GM19023 (cell line): ENCODE results near the gene DENND1A.
"Not testable (repeated sequence)": the region's sequence is repeated elsewhere in the genome, so short reads cannot be mapped to it uniquely, and the experiment has no call there.

Experiments used
- ATAC-seq: cut with Tn5 transposase; IDR thresholded peaks from one replicate; pipeline ENCODE4 v1.9.1; 2021; ENCODE audit warnings: mild to moderate bottlenecking, moderate library complexity; ENCODE audit not compliant: unreplicated experiment

The DENND1A gene

GRCh38 chr9:123637945-123638634 lies 291.8 kb downstream of the DENND1A start:
- no peak for ATAC-seq

- no peak for ATAC-seq
Measured at GRCh38 chr9:123637606-123637944, 292.4 kb downstream of the DENND1A start.

DNA sequence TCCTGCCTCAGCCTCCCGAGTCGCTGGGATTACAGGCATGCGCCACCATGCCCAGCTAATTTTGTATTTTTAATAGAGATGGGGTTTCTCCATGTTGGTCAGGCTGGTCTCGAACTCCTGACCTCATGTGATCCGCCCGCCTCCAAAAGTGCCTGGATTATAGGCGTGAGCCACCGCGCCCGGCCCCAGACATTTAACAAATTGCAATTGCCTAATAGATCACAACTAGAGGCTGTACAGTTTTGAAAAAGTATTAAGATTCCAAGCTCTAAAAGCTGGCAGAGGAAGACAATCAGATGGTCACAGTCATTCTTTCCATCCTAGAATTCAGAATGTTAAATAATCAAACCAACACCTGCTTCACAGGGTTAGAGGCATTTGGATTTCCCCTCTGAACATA lies 293.1 kb downstream of the DENND1A start:
- ATAC-seq = not testable (repeated sequence)

DNA sequence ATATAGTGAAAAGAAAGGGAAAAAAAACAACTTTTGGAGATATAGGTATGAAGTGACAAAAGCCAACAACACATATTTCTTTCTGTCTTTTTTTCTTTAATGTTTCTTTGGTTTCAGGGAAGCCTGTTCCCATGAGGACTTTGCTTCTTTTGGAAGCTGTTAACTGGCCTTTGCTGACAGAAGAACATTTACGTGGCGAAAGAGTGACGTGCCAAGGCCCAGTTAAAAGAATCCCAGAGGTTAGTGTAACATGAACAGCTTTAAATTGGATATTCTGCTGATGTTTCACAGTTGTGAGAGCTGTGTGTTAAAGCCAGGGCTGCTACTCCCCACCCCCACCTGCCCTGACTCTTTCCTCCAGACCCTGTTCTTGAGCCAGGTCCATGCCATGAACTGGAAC lies 298.1 kb downstream of the DENND1A start:
- ATAC-seq = no peak

- no peak for ATAC-seq
Measured at GRCh38 chr9:123630233-123630632, 299.7 kb downstream of the DENND1A start.

DNA sequence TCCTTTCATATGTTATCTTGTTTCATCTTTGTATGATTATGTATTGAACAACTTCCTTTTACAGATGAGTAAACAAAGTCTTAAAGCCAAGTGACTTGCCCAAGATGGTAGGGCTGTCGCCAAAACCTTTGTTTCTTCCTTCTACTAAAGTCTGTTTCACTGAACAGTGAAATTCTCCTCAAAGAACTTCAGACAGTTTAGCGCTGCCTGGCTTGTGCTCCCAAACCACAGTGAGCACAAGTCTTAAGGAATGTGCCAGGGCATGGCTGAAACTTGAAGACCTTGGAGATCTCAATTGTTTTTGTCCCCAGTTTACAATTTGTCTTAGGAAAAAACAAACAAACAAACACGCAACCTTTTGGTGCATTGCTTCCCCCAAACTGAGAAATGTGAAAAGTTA lies 300.4 kb downstream of the DENND1A start:
- ATAC-seq = no peak

DNA sequence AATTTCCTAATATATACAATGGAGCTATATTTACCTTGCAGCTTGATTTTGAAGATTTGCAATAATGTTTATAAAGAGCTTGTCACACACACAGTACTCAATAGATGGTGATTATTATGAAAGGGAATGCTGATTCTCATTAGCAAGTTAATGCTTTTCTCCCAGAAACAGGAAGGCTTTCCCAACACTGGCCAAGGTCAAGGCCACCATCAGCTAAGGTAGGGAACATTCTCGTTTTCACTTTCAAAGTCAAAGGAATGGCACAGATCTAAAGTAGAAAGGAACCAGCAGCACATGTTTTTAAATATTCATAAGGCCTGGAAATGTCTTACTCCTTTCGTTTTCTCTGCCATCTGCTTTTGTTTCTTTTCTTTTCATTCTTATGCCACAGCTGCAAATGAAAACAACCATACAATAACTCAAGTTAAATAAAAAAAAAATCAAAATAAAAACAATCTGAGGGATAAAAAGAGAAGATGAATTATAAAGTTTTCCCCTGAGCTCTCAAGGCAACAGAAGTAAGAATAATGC lies 307.1 kb downstream of the DENND1A start:
- no peak for ATAC-seq

- ATAC-seq = no peak
Measured at GRCh38 chr9:123620239-123620638, 309.7 kb downstream of the DENND1A start.

GRCh38 chr9:123617952-123618678 lies 311.8 kb downstream of the DENND1A start:
- no peak for ATAC-seq

- ATAC-seq = no peak
Measured at GRCh38 chr9:123617286-123617685, 312.6 kb downstream of the DENND1A start.

- no peak for ATAC-seq
Measured at GRCh38 chr9:123616707-123617106, 313.2 kb downstream of the DENND1A start.

- ATAC-seq = no peak
Measured at GRCh38 chr9:123615381-123615780, 314.5 kb downstream of the DENND1A start.

- ATAC-seq = no peak
Measured at GRCh38 chr9:123614306-123615263, 315.3 kb downstream of the DENND1A start.

DNA sequence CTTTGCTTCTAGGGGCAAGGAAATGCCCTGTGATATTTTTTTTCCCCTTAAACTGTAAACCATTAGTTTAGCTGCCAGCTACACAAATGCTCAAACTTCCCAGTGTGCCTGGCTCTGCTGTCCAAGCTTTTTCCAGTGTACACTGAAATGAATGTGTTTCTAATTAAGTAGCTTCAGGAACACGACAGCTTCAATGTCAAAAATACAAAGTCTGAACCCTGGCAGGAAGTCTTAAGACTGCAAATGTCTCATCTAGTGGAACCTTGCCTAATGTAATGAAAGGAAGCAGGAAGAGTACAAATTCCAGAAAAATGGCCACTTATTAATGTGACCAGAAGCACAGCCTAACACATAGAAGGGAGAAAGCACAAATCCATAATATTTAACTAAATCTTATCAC lies 318.7 kb downstream of the DENND1A start:
- no peak for ATAC-seq

DNA sequence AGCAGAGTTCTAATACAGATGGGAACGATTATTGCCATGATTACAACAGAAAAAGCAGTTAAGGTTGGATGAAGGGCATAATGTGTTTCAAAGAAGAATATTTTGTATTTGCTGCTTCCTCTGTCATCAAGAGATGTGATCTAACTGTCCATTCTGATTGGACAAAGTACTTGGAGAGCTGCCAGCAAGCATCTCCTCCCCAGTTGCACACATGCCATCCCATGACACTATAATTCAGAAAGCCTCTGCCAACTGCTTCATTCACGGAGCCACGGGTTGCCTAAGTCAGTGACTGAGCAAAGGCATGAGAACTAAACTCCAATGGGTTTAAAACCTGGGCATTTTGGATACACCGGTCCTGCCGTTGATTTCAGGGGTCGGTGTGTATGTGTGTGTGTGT lies 320.1 kb downstream of the DENND1A start:
- ATAC-seq = no peak

GRCh38 chr9:123608104-123608503 lies 321.8 kb downstream of the DENND1A start:
- peak; percentile 99 for ATAC-seq

GRCh38 chr9:123607479-123607878 lies 322.4 kb downstream of the DENND1A start:
- ATAC-seq = no peak

DNA sequence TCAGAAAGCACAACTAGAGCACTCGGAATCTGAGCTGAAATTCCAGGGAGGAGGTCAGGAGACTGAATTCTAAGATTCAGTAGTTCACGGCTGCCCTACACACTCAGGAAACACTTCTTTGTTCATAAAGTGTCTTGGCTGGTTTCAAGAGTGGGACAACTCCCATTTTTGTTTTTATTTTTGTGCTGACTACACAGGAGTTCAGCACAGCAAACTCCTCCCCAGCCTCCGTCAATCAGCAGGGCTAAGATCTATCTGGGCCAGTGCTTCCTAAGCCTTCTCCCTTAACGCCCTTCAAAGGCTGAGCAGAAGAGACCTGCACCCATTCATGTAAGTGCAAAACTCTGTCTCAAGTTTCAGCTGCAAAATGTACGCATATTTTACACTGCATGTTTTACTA lies 323.8 kb downstream of the DENND1A start:
- ATAC-seq = no peak

- ATAC-seq = no peak
Measured at GRCh38 chr9:123605286-123605685, 324.6 kb downstream of the DENND1A start.

DNA sequence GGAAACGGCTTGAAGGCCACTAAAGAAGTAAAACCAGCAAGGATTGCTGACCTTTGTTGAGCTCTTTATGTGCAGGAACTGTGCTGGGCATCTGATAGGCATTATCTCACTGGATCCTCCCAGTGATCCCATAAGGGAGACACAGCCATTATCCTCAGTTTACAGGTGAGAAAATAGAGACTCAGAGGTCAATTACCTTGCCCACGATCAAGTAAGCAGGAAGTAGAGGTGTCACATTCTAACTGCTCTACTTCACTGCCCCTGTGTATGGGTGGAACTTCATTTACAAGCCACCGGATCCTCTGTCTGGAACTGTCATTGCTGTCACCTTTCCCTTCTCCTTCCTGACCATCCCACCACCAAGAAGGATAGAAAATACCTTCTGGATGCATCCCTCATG lies 325.1 kb downstream of the DENND1A start:
- ATAC-seq = no peak

DNA sequence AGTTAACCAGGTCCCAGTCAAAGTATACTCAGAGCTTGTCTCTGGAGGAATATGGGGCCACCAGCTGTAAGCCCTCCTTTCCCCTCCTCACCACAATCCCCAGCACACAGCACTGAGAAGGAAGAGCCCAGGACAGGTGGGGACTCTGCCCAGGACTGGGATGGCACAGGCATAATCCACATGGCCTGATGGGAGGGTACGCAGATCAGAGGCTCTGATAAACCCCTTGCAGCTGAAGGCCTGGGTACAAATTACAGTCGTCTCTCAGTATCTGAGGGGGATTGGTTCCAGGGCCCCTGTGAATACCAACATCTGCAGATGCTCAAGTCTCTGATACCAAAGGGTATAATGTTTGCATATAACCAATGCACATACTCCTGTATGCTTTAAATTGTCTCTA lies 328.1 kb downstream of the DENND1A start:
- ATAC-seq = no peak
